Brain microvascular endothelial cell (primary cell): ENCODE measurements around the gene TMEM94.

ENCODE experiments used
- DNase-seq: peaks from one replicate; pipeline ENCODE4 v3.0.0-alpha.2; 2020
- H3K27ac ChIP-seq: fragments of 250-450 bp; sonication (Bioruptor Pico); 2 replicates; pipeline ENCODE4 v1.5.1; 2020; ENCODE audit warnings: mild to moderate bottlenecking, moderate library complexity
- H3K27me3 ChIP-seq: fragments of 250-450 bp; sonication (Bioruptor Pico); replicated peaks from 2 replicates; pipeline ENCODE4 v1.5.1; 2020; ENCODE audit warnings: mild to moderate bottlenecking
- H3K36me3 ChIP-seq: fragments of 250-450 bp; sonication (Bioruptor Pico); replicated peaks from 2 replicates; pipeline ENCODE4 v1.5.1; 2020; ENCODE audit warnings: mild to moderate bottlenecking
- H3K4me3 ChIP-seq: 2 replicates; pipeline ENCODE4 v1.5.1; 2011; ENCODE audit warnings: low read depth, mild to moderate bottlenecking, control low read depth, low read length, moderate library complexity
- in situ Hi-C: cut with HindIII; loops from 2 replicates; pipeline ENCODE4 v1.10.0; 2017; ENCODE audit warnings: low sequenced_read_pairs, low pct_ligation_motif_present
- TF ChIP-seq, protein P1 (sequence below): IDR thresholded peaks from 2 replicates; pipeline ENCODE4 v1.5.1; 2011; ENCODE audit warnings: low read depth, mild to moderate bottlenecking, moderate library complexity, low read length, control low read depth, inconsistent platforms; ENCODE audit errors: missing control alignments

TMEM94 gene

DNA sequence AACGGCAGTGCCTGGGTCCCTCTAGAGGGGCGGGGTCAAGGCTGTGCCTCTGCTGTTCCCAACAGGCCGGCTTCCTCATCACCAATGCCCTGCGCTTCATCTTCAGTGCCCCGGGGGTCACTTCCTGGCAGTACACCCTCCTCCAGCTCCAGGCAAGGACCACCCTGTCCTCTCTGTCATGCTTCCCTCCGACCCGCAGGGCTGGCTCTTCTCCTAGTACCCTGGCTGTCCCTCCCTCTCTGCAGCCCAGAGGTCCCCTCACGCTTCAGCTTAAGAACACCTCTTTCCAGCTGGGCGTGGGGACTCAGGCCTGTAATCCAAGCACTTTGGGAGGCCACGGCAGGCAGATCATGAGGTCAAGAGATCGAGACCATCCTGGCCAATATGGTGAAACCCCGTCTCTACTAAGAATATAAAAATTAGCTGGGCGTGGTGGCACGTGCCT lies 33.1 kb downstream of the TMEM94 start:
- Histone ChIP-seq H3K27me3 (no peaks in the 10 kb centered on the region), H3K4me3 (no peak overlapping the region), H3K27ac (no peak overlapping the region), H3K36me3 (peaks cover 6% of the 10 kb centered on the region)
- no peak for DNase-seq
- TF ChIP-seq, protein P1, sequence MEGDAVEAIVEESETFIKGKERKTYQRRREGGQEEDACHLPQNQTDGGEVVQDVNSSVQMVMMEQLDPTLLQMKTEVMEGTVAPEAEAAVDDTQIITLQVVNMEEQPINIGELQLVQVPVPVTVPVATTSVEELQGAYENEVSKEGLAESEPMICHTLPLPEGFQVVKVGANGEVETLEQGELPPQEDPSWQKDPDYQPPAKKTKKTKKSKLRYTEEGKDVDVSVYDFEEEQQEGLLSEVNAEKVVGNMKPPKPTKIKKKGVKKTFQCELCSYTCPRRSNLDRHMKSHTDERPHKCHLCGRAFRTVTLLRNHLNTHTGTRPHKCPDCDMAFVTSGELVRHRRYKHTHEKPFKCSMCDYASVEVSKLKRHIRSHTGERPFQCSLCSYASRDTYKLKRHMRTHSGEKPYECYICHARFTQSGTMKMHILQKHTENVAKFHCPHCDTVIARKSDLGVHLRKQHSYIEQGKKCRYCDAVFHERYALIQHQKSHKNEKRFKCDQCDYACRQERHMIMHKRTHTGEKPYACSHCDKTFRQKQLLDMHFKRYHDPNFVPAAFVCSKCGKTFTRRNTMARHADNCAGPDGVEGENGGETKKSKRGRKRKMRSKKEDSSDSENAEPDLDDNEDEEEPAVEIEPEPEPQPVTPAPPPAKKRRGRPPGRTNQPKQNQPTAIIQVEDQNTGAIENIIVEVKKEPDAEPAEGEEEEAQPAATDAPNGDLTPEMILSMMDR: no peak
- in situ Hi-C loops: no loop called here

DNA sequence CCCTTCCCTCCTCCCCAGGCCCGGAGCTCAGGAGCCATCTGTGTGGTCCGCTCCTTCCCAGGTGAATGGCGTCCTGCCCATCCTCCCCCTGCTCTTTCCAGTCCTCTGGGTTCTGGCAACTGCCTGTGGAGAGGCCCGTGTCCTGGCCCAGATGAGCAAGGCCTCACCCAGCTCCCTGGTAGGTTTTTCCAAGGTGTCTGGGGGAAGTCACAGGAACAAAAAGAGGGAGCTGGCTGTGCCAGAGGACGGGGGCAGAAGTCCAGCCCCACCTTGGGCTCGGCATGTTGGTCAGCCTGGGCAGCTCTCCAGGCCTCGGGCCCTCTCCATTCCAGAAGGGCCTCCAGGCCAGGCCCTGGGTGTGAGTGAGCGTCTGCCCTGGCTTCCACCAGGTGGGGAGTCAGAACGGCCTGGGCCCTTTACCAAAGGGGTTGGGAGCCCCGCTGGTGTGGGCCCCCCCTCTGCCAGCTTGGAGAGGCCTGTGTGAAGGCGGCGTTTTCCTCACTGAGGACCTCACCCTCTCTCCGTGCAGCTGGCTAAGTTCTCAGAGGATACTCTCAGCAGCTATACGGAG lies 33.8 kb downstream of the TMEM94 start:
- no peak overlapping the region for H3K27ac ChIP-seq
- no peak for DNase-seq
- H3K27me3 ChIP-seq: no peaks in the 10 kb centered on the region
- in situ Hi-C loops: no loop called here
- TF ChIP-seq, protein P1: no peak
- peaks cover 10% of the 10 kb centered on the region for H3K36me3 ChIP-seq
- no peak overlapping the region for H3K4me3 ChIP-seq

DNA sequence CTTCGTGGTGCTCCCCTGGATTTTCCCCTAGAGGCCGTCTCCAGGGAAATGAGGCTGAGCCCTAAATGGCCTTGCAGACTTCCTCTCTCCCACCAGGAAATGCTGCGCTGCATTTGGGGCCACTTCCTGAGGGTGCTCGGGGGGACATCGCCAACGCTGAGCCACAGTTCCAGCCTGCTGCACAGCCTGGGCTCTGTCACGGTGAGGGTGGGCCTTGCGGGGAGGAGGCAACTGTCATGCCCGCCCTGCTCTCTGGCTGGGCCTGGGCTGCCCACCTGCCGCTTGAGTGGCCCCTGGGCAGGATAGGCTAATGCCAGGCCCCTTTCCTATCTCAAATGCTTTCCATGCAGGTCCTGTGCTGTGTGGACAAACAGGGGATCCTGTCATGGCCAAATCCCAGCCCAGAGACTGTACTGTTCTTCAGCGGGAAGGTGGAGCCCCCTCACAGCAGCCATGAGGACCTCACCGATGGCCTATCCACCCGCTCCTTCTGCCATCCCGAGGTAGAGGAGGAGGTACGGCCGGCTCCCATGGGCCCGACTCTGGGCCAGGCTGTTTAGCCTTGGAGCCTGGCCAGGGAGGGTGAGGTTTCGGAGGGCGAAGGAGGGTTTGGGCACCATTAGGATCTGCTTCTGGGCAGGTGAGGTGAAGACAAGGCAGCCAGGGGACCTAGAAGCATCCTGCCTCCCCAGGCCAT lies 34.7 kb downstream of the TMEM94 start:
- TF ChIP-seq, protein P1: no peak
- H3K36me3 ChIP-seq: peaks cover 13% of the 10 kb centered on the region
- in situ Hi-C loops: no loop called here
- no peak overlapping the region for H3K4me3 ChIP-seq
- no peaks in the 10 kb centered on the region for H3K27me3 ChIP-seq
- H3K27ac ChIP-seq: no peak overlapping the region
- no peak for DNase-seq

DNA sequence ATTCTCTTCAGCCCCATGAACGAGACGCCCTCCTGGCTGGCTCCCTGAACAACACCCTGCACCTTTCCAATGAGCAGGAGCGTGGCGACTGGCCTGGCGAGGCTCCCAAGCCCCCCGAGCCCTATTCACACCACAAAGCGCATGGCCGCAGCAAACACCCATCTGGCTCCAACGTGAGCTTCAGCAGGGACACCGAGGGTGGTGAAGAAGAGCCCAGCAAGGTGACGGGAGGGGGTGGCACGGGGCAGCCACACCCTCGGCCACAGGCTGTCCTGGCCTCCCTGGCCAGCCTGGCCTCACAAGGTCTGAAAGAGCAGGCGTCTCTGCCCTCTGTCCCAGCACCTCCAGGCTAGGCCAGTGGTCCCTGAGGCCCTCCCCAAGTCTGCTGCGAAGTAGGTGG lies 35.2 kb downstream of the TMEM94 start:
- no peak overlapping the region for H3K27ac ChIP-seq
- peaks cover 18% of the 10 kb centered on the region for H3K36me3 ChIP-seq
- TF ChIP-seq, protein P1: no peak
- no peaks in the 10 kb centered on the region for H3K27me3 ChIP-seq
- in situ Hi-C loops: no loop called here
- H3K4me3 ChIP-seq: no peak overlapping the region
- no peak for DNase-seq

DNA sequence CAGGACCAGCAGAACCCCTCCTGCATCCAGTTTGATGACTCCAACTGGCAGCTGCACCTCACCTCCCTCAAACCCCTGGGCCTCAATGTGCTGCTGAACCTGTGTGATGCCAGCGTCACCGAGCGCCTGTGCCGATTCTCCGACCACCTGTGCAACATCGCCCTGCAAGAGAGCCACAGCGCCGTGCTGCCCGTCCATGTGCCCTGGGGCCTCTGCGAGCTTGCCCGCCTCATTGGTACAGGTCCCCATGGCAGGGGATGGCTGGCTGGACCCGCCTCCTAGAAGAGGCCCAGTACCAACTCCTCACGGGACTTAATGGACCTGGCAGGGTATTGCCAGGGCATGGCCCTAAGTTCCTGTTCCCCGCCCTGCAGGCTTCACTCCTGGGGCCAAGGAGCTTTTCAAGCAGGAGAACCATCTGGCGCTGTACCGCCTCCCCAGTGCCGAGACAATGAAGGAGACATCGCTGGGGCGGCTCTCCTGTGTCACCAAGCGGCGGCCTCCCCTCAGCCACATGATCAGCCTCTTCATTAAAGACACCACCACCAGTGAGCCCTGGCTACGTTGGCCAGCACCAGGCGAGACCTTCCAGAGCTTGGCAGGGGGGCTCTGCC lies 36.2 kb downstream of the TMEM94 start:
- TF ChIP-seq, protein P1: no peak
- peaks cover 20% of the 10 kb centered on the region for H3K36me3 ChIP-seq
- no peak overlapping the region for H3K4me3 ChIP-seq
- no peaks in the 10 kb centered on the region for H3K27me3 ChIP-seq
- H3K27ac ChIP-seq: no peak overlapping the region
- DNase-seq: no peak
- in situ Hi-C loops: no loop called here
